GM23248 (cell line): ENCODE data around the gene KLF4. TPM values are rescaled to one million over a fixed set of nuclear protein-coding genes. Genes with fewer than 3 reads are reported as not detected.

Experiments used
- DNase-seq: peaks from one replicate; pipeline ENCODE4 v3.0.0-alpha.2; 2015
- H2AFZ ChIP-seq: fragments of 200-600 bp; sonication (generic); 2 replicates; pipeline ENCODE4 v1.6.1; 2016; ENCODE audit warnings: antibody characterized with exemption
- H3F3A ChIP-seq: fragments of 200-600 bp; sonication (generic); 2 replicates; pipeline ENCODE4 v1.6.1; 2016; ENCODE audit warnings: mild to moderate bottlenecking, antibody characterized with exemption, mixed run types; ENCODE audit not compliant: insufficient read depth
- H3K27ac ChIP-seq: fragments of 200-600 bp; sonication (generic); 2 replicates; pipeline ENCODE4 v1.5.1; 2016; ENCODE audit warnings: mild to moderate bottlenecking
- H3K27me3 ChIP-seq: fragments of 200-600 bp; sonication (generic); replicated peaks from 2 replicates; pipeline ENCODE4 v1.6.1; 2016; ENCODE audit warnings: mild to moderate bottlenecking; ENCODE audit not compliant: insufficient read depth
- H3K36me3 ChIP-seq: fragments of 200-600 bp; sonication (generic); 2 replicates; pipeline ENCODE4 v1.6.1; 2016; ENCODE audit warnings: low read depth, mild to moderate bottlenecking
- H3K4me1 ChIP-seq: fragments of 200-600 bp; sonication (generic); 2 replicates; pipeline ENCODE4 v1.6.1; 2016; ENCODE audit warnings: mild to moderate bottlenecking; ENCODE audit not compliant: insufficient read depth
- H3K4me2 ChIP-seq: fragments of 200-600 bp; sonication (generic); one replicate; pipeline ENCODE4 v1.6.1; 2016; ENCODE audit warnings: mild to moderate bottlenecking; ENCODE audit not compliant: unreplicated experiment
- H3K4me3 ChIP-seq: fragments of 200-600 bp; sonication (generic); 2 replicates; pipeline ENCODE4 v1.5.1; 2016; ENCODE audit warnings: mild to moderate bottlenecking
- H3K79me2 ChIP-seq: fragments of 200-600 bp; sonication (generic); 2 replicates; pipeline ENCODE4 v1.6.1; 2016; ENCODE audit warnings: mild to moderate bottlenecking; ENCODE audit not compliant: insufficient read depth
- H3K9ac ChIP-seq: fragments of 200-600 bp; sonication (generic); 2 replicates; pipeline ENCODE4 v1.6.1; 2016; ENCODE audit warnings: mild to moderate bottlenecking
- H3K9me2 ChIP-seq: fragments of 200-600 bp; sonication (generic); 2 replicates; pipeline ENCODE4 v1.6.1; 2016; ENCODE audit warnings: mixed run types, mild to moderate bottlenecking, moderate library complexity; ENCODE audit not compliant: insufficient read depth
- H3K9me3 ChIP-seq: fragments of 200-600 bp; sonication (generic); one replicate; pipeline ENCODE4 v1.6.1; 2017; ENCODE audit warnings: low read depth
- H4K20me1 ChIP-seq: fragments of 200-600 bp; sonication (generic); 2 replicates; pipeline ENCODE4 v1.6.0; 2016; ENCODE audit not compliant: insufficient read depth
- EZH2 ChIP-seq: fragments of 200-600 bp; sonication (generic); IDR thresholded peaks from 2 replicates; pipeline ENCODE4 v1.6.1; 2018; ENCODE audit warnings: antibody characterized with exemption, mild to moderate bottlenecking; ENCODE audit not compliant: insufficient read depth, poor library complexity, severe bottlenecking
- EZH2phosphoT487 ChIP-seq: fragments of 200-600 bp; sonication (generic); IDR thresholded peaks from 2 replicates; pipeline ENCODE4 v1.6.1; 2018; ENCODE audit warnings: antibody characterized with exemption, moderate library complexity, mild to moderate bottlenecking, low read depth; ENCODE audit not compliant: insufficient read depth
- WGBS, 2 experiments: methylation state at CpG; one replicate each; pipeline ENCODE4 v1.1.6; 2015 to 2017; ENCODE audit warnings: low lambda C conversion rate in 2 of 2, low coverage in 1 of 2; ENCODE audit errors: missing lambda C conversion rate in 2 of 2; 5-methylcytosine and 5-hydroxymethylcytosine counted together
- in situ Hi-C: fragments of 300-500 bp; cut with MboI; formaldehyde crosslinking; loops from 2 replicates; pipeline ENCODE4 v1.15.0; 2020
- polyA plus RNA-seq: library from polyadenylated mRNA; unstranded; fragments of >200 nt; fragmentation: Nextera tagmentation; extraction: Ambion mirVana; gene quantifications from 2 replicates; pipeline ENCODE4 v1.2.1, GENCODE V29; 2016
- total RNA-seq: library from RNA; depleted of rRNA; stranded (reverse); fragments of >200 nt; shearing (Covaris generic); gene quantifications from 2 replicates; pipeline ENCODE4 v1.2.3, GENCODE V29; 2014

Gene KLF4
- total and polyA plus RNA-seq, 2 experiments from 2014 or later, result 14.6 to 38.6 TPM

GRCh38 chr9:107528686-107529085, 39.1 kb upstream of the KLF4 start:
- H3K9ac ChIP-seq, result no peak overlapping the region
- no peaks in the 10 kb centered on the region for H3K9me3 ChIP-seq
- in situ Hi-C loops, result no loop called here
- no peak for TF ChIP-seq EZH2
- TF ChIP-seq EZH2phosphoT487, result no peak
- no peaks in the 10 kb centered on the region for H3K36me3 ChIP-seq
- no peak for DNase-seq
- H3K27me3 ChIP-seq, result no peaks in the 10 kb centered on the region
- H3K4me1 ChIP-seq, result no peaks in the 10 kb centered on the region
- no peaks in the 10 kb centered on the region for H3K9me2 ChIP-seq
- H4K20me1 ChIP-seq, result no peaks in the 10 kb centered on the region
- H2AFZ ChIP-seq, result no peak overlapping the region
- H3F3A ChIP-seq, result no peaks in the 10 kb centered on the region
- no peak overlapping the region for H3K4me3 ChIP-seq
- no peak overlapping the region for H3K27ac ChIP-seq
- no peaks in the 10 kb centered on the region for H3K79me2 ChIP-seq
- H3K4me2 ChIP-seq, result no peak overlapping the region
- 86 to 91% methylated on average over 6 of the region's 6 CpGs for WGBS, 2 experiments

- Histone ChIP-seq H3K36me3 (no peaks in the 10 kb centered on the region), H3K4me2 (no peak overlapping the region), H3K9ac (no peak overlapping the region), H3K4me1 (no peaks in the 10 kb centered on the region), H3K9me2 (no peaks in the 10 kb centered on the region), H4K20me1 (no peaks in the 10 kb centered on the region), H3K79me2 (no peaks in the 10 kb centered on the region), H3K4me3 (no peak overlapping the region), H2AFZ (no peak overlapping the region), H3K9me3 (no peaks in the 10 kb centered on the region), H3K27ac (no peak overlapping the region), H3F3A (no peaks in the 10 kb centered on the region), H3K27me3 (no peaks in the 10 kb centered on the region)
- 76 to 80% methylated on average over 6 of the region's 6 CpGs for WGBS, 2 experiments
- no peak for DNase-seq
- in situ Hi-C loops, result no loop called here
- no peak for TF ChIP-seq EZH2
- TF ChIP-seq EZH2phosphoT487, result no peak
Observed at GRCh38 chr9:107523539-107523938, 34.0 kb upstream of the KLF4 start.

- no peak overlapping the region for H3K4me2 ChIP-seq
- no peak for DNase-seq
- H3K9ac ChIP-seq, result no peak overlapping the region
- H3F3A ChIP-seq, result no peaks in the 10 kb centered on the region
- in situ Hi-C loops, result no loop called here
- no peaks in the 10 kb centered on the region for H3K36me3 ChIP-seq
- no peak overlapping the region for H3K27ac ChIP-seq
- H3K4me3 ChIP-seq, result no peak overlapping the region
- no peak for TF ChIP-seq EZH2phosphoT487
- H3K4me1 ChIP-seq, result no peaks in the 10 kb centered on the region
- H3K27me3 ChIP-seq, result no peaks in the 10 kb centered on the region
- no peaks in the 10 kb centered on the region for H3K79me2 ChIP-seq
- H3K9me2 ChIP-seq, result no peaks in the 10 kb centered on the region
- H4K20me1 ChIP-seq, result no peaks in the 10 kb centered on the region
- 53 to 56% methylated on average over 1 of the region's 1 CpG for WGBS, 2 experiments
- no peak overlapping the region for H2AFZ ChIP-seq
- H3K9me3 ChIP-seq, result no peaks in the 10 kb centered on the region
Observed at GRCh38 chr9:107520186-107520585, 30.6 kb upstream of the KLF4 start.

- Histone ChIP-seq H3K27ac (no peak overlapping the region), H3K27me3 (no peaks in the 10 kb centered on the region), H3K4me2 (no peak overlapping the region), H3K9ac (no peak overlapping the region), H2AFZ (no peak overlapping the region), H3K4me1 (no peaks in the 10 kb centered on the region), H3K9me2 (no peaks in the 10 kb centered on the region), H3F3A (no peaks in the 10 kb centered on the region), H3K79me2 (no peaks in the 10 kb centered on the region), H3K9me3 (no peaks in the 10 kb centered on the region), H4K20me1 (no peaks in the 10 kb centered on the region), H3K4me3 (no peak overlapping the region), H3K36me3 (no peaks in the 10 kb centered on the region)
- WGBS, 2 experiments, result 53 to 58% methylated on average over 6 of the region's 6 CpGs
- in situ Hi-C loops, result no loop called here
- TF ChIP-seq EZH2, result no peak
- DNase-seq, result no peak
Observed at GRCh38 chr9:107518037-107518807, 28.7 kb upstream of the KLF4 start.
